Right lobe of liver (tissue), 6 donors: ENCODE data around the gene MESP2. TPM values are rescaled to one million over a fixed set of nuclear protein-coding genes. Genes with fewer than 3 reads are reported as not detected.

Source experiments
- ATAC-seq, 4 donors: fragments of 200-7000 bp; cut with Tn5 transposase; one replicate each; pipeline ENCODE4 v1.9.1; 2020; ENCODE audit warnings: mild to moderate bottlenecking in 4 of 4, moderate library complexity in 4 of 4
- DNase-seq, 3 donors: peaks; one replicate each; pipeline ENCODE4 v3.0.0-alpha.2; 2020
- H3K27ac ChIP-seq, 3 donors: fragments of 200-600 bp; one replicate each; pipeline ENCODE4 v1.8.0; 2022
- H3K27me3 ChIP-seq, 2 donors: fragments of 200-600 bp; one replicate each; pipeline ENCODE4 v1.8.0; 2022
- H3K36me3 ChIP-seq, 4 donors: fragments of 200-600 bp; sonication (generic) in 1 of 4; one replicate each; pipeline versions ENCODE4 v1.5.1 to v1.8.0; 2017 to 2022; ENCODE audit warnings: control low read depth in 1 of 4
- H3K4me1 ChIP-seq, 4 donors: fragments of 200-600 bp; sonication (generic) in 1 of 4; one replicate each; pipeline versions ENCODE4 v1.5.1 to v1.8.0; 2017 to 2022; ENCODE audit warnings: control low read depth in 1 of 4
- H3K4me3 ChIP-seq, 3 donors: fragments of 200-600 bp; one replicate each; pipeline ENCODE4 v1.8.0; 2022
- H3K9me3 ChIP-seq, 4 donors: fragments of 200-600 bp; sonication (generic) in 1 of 4; one replicate each; pipeline versions ENCODE4 v1.5.1 to v1.8.0; 2017 to 2022; ENCODE audit warnings: control low read depth in 1 of 4
- POLR2A ChIP-seq: fragments of 450-650 bp; IDR thresholded peaks from one replicate; pipeline ENCODE4 v1.6.1; 2017; ENCODE audit warnings: antibody characterized with exemption, mild to moderate bottlenecking
- WGBS: methylation state at CpG from one replicate; pipeline ENCODE4 v1.1.6; 2018; ENCODE audit warnings: low coverage, low lambda C conversion rate; ENCODE audit not compliant: insufficient coverage; ENCODE audit errors: missing lambda C conversion rate; 5-methylcytosine and 5-hydroxymethylcytosine counted together
- intact Hi-C, 2 donors: fragments of 100-400 bp; cut with DNase I; formaldehyde crosslinking; loops; one replicate each; pipeline versions ENCODE4 v1.11.2 to v1.14.1; 2022
- total RNA-seq, 6 experiments: library from RNA; depleted of rRNA in 2 of 6; stranded (reverse); fragments of >200 nt in 2 of 6; fragmentation: NEBNext Ultra II Directional in 3 of 6; extraction: Animal tissue kit (Norgen Biotek cat#: 25700) in 3 of 6; gene quantifications; one replicate each; pipeline versions ENCODE4 v1.1.0 to v1.2.4, GENCODE V29; 2016 to 2023
- TF ChIP-seq, protein P1 (sequence below), 4 donors: fragments of 200-600 bp in 3 of 4; fragments of 450-650 bp in 1 of 4; IDR thresholded peaks; one replicate each; pipeline versions ENCODE4 v1.5.1 to v1.8.0; 2016 to 2022; ENCODE audit warnings: antibody characterized with exemption in 4 of 4, mild to moderate bottlenecking in 2 of 4
- donor health status: DM: no; HTN: yes; CAD: no.
- donor health status: DM: no; HTN: no; CAD: no.
- donor health status: DM: no; HTN: no; CAD: no.
- donor health status: DM: no; HTN: yes; CAD: no.
- donor health status: DM: no; HTN: yes; CAD: no.

MESP2 gene
- total RNA-seq, 6 experiments from 2014 or later: 0.12 TPM; not detected in 5

GRCh38 chr15:89749054-89749453 is 27.1 kb upstream of the MESP2 start:
- Histone ChIP-seq H3K36me3 (no peaks in the 10 kb centered on the region), H3K27me3 (no peaks in the 10 kb centered on the region), H3K9me3 (no peaks in the 10 kb centered on the region), H3K27ac (no peak overlapping the region), H3K4me3 (no peak overlapping the region), H3K4me1 (peaks cover 0 to 10% (median 0%) of the 10 kb centered on the region in 4 donors)
- no peak for DNase-seq
- 88% methylated on average over 6 of the region's 7 CpGs for WGBS
- no peak for TF ChIP-seq POLR2A
- TF ChIP-seq, protein P1, sequence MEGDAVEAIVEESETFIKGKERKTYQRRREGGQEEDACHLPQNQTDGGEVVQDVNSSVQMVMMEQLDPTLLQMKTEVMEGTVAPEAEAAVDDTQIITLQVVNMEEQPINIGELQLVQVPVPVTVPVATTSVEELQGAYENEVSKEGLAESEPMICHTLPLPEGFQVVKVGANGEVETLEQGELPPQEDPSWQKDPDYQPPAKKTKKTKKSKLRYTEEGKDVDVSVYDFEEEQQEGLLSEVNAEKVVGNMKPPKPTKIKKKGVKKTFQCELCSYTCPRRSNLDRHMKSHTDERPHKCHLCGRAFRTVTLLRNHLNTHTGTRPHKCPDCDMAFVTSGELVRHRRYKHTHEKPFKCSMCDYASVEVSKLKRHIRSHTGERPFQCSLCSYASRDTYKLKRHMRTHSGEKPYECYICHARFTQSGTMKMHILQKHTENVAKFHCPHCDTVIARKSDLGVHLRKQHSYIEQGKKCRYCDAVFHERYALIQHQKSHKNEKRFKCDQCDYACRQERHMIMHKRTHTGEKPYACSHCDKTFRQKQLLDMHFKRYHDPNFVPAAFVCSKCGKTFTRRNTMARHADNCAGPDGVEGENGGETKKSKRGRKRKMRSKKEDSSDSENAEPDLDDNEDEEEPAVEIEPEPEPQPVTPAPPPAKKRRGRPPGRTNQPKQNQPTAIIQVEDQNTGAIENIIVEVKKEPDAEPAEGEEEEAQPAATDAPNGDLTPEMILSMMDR (IDR thresholded peaks at IDR 0.05): no peak
- intact Hi-C loops: loop anchor here (10.0 kb wide), 2 partner anchors 136 to 336 kb away; no protein-coding TSS in a partner anchor
- ATAC-seq: no peak

DNA sequence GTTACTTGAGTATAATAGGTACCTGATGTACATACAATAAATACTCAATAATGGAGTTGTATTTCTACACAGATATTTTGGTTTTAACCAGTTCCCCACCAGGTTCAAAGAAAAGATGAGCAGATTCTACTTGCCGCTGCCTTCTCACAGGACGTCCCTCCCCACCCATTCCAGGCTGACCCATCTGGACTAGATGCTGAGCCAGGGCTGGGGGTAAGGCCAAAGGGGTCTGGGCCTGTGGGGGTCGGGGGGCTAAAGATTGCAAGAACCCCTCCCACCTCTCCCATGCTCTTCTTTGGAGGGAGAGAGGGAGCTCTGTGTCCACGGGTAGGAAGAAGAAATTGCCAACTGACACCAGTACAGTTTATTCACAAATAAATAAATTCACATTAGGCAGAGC is 26.6 kb upstream of the MESP2 start:
- TF ChIP-seq POLR2A: no peak
- TF ChIP-seq, protein P1 (IDR thresholded peaks at IDR 0.05): no peak
- 70% methylated on average over 2 of the region's 4 CpGs for WGBS
- H3K9me3 ChIP-seq: no peaks in the 10 kb centered on the region
- DNase-seq (no peak), ATAC-seq (no peak)
- H3K4me1 ChIP-seq: peaks cover 0 to 10% (median 0%) of the 10 kb centered on the region in 4 donors
- H3K27ac ChIP-seq: no peak overlapping the region
- H3K4me3 ChIP-seq: peak overlapping the region in 1 of 3 donors; percentile 70
- no peaks in the 10 kb centered on the region for H3K27me3 ChIP-seq
- no peaks in the 10 kb centered on the region for H3K36me3 ChIP-seq
- intact Hi-C loops: loop anchor here (10.0 kb wide), 2 partner anchors 135 to 335 kb away; no protein-coding TSS in a partner anchor

DNA sequence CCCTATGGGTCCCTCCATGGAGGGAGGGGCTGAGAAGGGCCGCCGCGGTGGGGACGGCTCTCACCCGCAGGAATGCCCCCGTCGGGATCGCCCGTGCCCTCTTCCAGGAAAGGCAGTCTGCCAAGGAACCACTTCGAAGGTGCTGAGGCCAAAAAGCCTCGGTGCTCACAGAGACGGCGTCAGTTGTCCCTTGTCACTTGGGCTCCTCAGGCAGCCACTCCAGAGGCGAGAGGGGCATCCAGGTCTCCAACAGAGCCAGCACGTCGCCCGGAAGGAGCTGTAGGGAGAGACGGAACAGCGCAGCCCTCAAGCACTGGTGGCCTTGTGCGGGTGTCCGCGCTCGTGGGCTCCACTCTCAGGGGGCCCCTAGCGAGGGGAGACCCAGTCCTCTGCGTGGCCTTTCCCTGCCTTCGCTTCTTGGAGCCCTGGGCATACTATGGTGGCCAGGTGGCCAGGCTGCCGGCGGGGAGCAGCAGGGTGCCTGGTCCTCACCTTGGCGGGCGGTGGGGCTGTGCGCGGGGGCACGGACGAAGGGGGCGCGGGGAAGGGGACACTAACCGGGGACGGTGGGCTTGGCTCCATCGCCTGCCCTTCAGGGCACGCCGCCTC is 26.1 kb upstream of the MESP2 start:
- Histone ChIP-seq H3K27me3 (no peaks in the 10 kb centered on the region), H3K4me1 (peaks cover 0 to 10% (median 0%) of the 10 kb centered on the region in 4 donors), H3K9me3 (no peaks in the 10 kb centered on the region), H3K4me3 (peak overlapping the region; percentile 70 to 72 (median 72)), H3K27ac (peak overlapping the region in 1 of 3 donors; percentile 45), H3K36me3 (no peaks in the 10 kb centered on the region)
- WGBS: 5% methylated on average over 13 of the region's 41 CpGs
- ATAC-seq (peak; percentile 13 to 35 (median 28)), DNase-seq (peak in 1 of 3 donors; percentile 51)
- intact Hi-C loops: loop anchor here (10.0 kb wide), 2 partner anchors 135 to 335 kb away; no protein-coding TSS in a partner anchor
- TF ChIP-seq POLR2A: no peak
- TF ChIP-seq, protein P1 (IDR thresholded peaks at IDR 0.05): no peak

GRCh38 chr15:89750560-89751542 is 25.3 kb upstream of the MESP2 start, which contains the start of gene MESP1:
TSS of gene MESP1 (minus strand) at chr15:89751249. CDS start at chr15:89751231, 18 bp downstream.
- peak within 1 kb of the TSS; percentile 70 to 72 (median 72) for H3K4me3 ChIP-seq
- intact Hi-C loops: no loop called here
- no peaks in the 10 kb centered on the region for H3K9me3 ChIP-seq
- no peaks in the 10 kb centered on the region for H3K27me3 ChIP-seq
- 11% methylated on average over 14 of the region's 114 CpGs for whole genome bisulfite sequencing
- H3K4me1 ChIP-seq: peaks cover 0 to 10% (median 0%) of the 10 kb centered on the region in 4 donors
- ATAC-seq (peak; percentile 93 to 97 (median 95)), DNase-seq (peak; percentile 94 to 96 (median 95))
- TF ChIP-seq, protein P1 (IDR thresholded peaks at IDR 0.05): peak; percentile 66 to 78 (median 72)
- TF ChIP-seq POLR2A: peak; percentile 80
- peak within 1 kb of the TSS; percentile 31 to 63 (median 45) for H3K27ac ChIP-seq
- no peaks in the 10 kb centered on the region for H3K36me3 ChIP-seq
